OCI-LY7 (cell line): ENCODE measurements around the gene CRTC2. TPM values are rescaled to one million over a fixed set of nuclear protein-coding genes. Genes with fewer than 3 reads are reported as not detected.

ENCODE experiments used
- BruUV-seq: library from RNA; stranded (reverse); fragments of 400-500 nt; replicated peaks from 2 replicates; lab custom pipeline; 2021; lab: Mats Ljungman, UMichigan
- CTCF ChIA-PET: fragments of 300-600 bp; sonication (Branson Sonifier 250); formaldehyde crosslinking; loops from one replicate; lab custom pipeline; 2022; ENCODE audit warnings: antibody characterized with exemption; ENCODE audit not compliant: unreplicated experiment; lab: Charles Lee
- POLR2A ChIA-PET: fragments of 300-600 bp; sonication (Branson Sonifier 250); formaldehyde crosslinking; loops from one replicate; lab custom pipeline; 2022; ENCODE audit warnings: antibody characterized with exemption; lab: Charles Lee
- DNase-seq: peaks from one replicate; pipeline ENCODE4 v3.0.0-alpha.2; 2015; ENCODE audit warnings: low spot score
- H2AFZ ChIP-seq: fragments of 200-600 bp; sonication (generic), shearing (Covaris generic); 2 replicates; pipeline ENCODE4 v1.6.1; 2014; ENCODE audit warnings: mild to moderate bottlenecking, antibody characterized with exemption, low read length, moderate library complexity
- H3K27ac ChIP-seq: fragments of 200-600 bp; sonication (generic); 2 replicates; pipeline ENCODE4 v1.5.1; 2014; ENCODE audit warnings: mixed run types, low read depth, mild to moderate bottlenecking, moderate library complexity, low read length, inconsistent platforms; ENCODE audit not compliant: poor library complexity, severe bottlenecking
- H3K36me3 ChIP-seq: fragments of 200-600 bp; sonication (generic); 2 replicates; pipeline ENCODE4 v1.6.1; 2014; ENCODE audit warnings: mild to moderate bottlenecking, antibody characterized with exemption, low read length, moderate library complexity, mixed read lengths; ENCODE audit not compliant: insufficient read depth
- H3K4me1 ChIP-seq: fragments of 200-600 bp; sonication (generic); 2 replicates; pipeline ENCODE4 v1.5.1; 2014; ENCODE audit warnings: mild to moderate bottlenecking, low read length; ENCODE audit not compliant: insufficient read depth, poor library complexity, severe bottlenecking
- H3K4me2 ChIP-seq: fragments of 200-600 bp; sonication (generic); 2 replicates; pipeline ENCODE4 v1.6.1; 2014; ENCODE audit warnings: mild to moderate bottlenecking, low read length
- H3K4me3 ChIP-seq: fragments of 200-600 bp; sonication (generic); 2 replicates; pipeline ENCODE4 v1.5.1; 2014; ENCODE audit warnings: mild to moderate bottlenecking, low read depth, low read length; ENCODE audit not compliant: poor library complexity, severe bottlenecking
- H3K79me2 ChIP-seq: fragments of 200-600 bp; sonication (generic); 2 replicates; pipeline ENCODE4 v1.6.1; 2016; ENCODE audit warnings: low read depth, mild to moderate bottlenecking, low read length, moderate library complexity, mixed read lengths; ENCODE audit not compliant: insufficient read depth
- H3K9me2 ChIP-seq: fragments of 200-600 bp; sonication (generic); 2 replicates; pipeline ENCODE4 v1.6.1; 2016; ENCODE audit warnings: mild to moderate bottlenecking, low read length, mixed read lengths; ENCODE audit not compliant: insufficient read depth
- H3K9me3 ChIP-seq: fragments of 200-600 bp; sonication (generic); 2 replicates; pipeline ENCODE4 v1.6.1; 2014; ENCODE audit warnings: mild to moderate bottlenecking, mixed run types, low read length, mixed read lengths
- H4K20me1 ChIP-seq: fragments of 200-600 bp; sonication (generic); 2 replicates; pipeline ENCODE4 v1.6.1; 2014; ENCODE audit warnings: mild to moderate bottlenecking, antibody characterized with exemption, low read length, moderate library complexity, mixed read lengths; ENCODE audit not compliant: insufficient read depth
- EZH2phosphoT487 ChIP-seq: fragments of 200-600 bp; sonication (generic); IDR thresholded peaks from 2 replicates; pipeline ENCODE4 v1.6.1; 2018; ENCODE audit warnings: low read depth, borderline replicate concordance, mild to moderate bottlenecking, mixed run types, antibody characterized with exemption, low read length, moderate library complexity, mixed read lengths
- intact Hi-C: fragments of 100-400 bp; cut with micrococcal nuclease; formaldehyde crosslinking; loops from one replicate; pipeline ENCODE4 v1.10.0; 2022; ENCODE audit not compliant: unreplicated experiment
- total RNA-seq, 2 experiments: library from RNA; depleted of rRNA in 1 of 2; stranded (reverse); fragments of >200 nt in 1 of 2; shearing (Covaris generic) in 1 of 2; gene quantifications; 2 replicates each; pipeline ENCODE4 v1.2.3, GENCODE V29; 2014 to 2022
- TF ChIP-seq, protein P1 (sequence below): fragments of 200-600 bp; sonication (generic); conservative IDR thresholded peaks from 2 replicates; pipeline ENCODE4 v1.5.1; 2014; ENCODE audit warnings: mild to moderate bottlenecking, antibody characterized with exemption, low read length, moderate library complexity, mixed read lengths

The CRTC2 gene
- total RNA-seq, 2 experiments from 2014 or later = 15.6 to 65.6 TPM

GRCh38 chr1:153934746-153935145, 23.7 kb downstream of the CRTC2 start:
- POLR2A ChIA-PET = no interaction called here
- no peak overlapping the region for H2AFZ ChIP-seq

DNA sequence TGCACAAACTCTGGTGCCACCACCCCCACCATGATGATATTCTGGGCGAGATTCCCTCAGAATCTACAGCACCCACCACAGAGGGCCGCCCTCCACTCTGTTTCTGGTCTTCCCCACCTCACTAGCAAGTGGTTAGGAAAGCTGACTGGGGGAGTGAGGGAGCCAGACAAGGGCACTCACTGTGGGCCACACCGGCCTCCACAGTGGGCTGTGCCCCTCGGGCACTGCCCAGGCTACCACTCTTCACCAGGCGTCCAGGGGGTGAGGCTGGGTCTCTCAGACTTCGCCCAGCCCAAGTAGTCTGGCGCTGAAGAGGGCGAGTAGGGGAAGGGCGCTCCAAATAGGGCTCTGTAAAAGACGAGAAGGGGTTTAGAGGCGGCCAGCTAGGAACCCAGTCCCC, 24.5 kb downstream of the CRTC2 start:
- BruUV-seq = no TSS peak
- H2AFZ ChIP-seq = no peak overlapping the region

More at GRCh38 chr1:153934746-153935145, 23.7 kb downstream of the CRTC2 start:
- Histone ChIP-seq H3K9me2 (no peaks in the 10 kb centered on the region), H3K27ac (no peak overlapping the region), H3K4me1 (no peaks in the 10 kb centered on the region), H3K9me3 (no peaks in the 10 kb centered on the region), H3K36me3 (peaks cover 85% of the 10 kb centered on the region), H3K79me2 (no peaks in the 10 kb centered on the region), H4K20me1 (no peaks in the 10 kb centered on the region), H3K4me2 (no peak overlapping the region), H3K4me3 (no peak overlapping the region)
- TF ChIP-seq EZH2phosphoT487 = no peak
- TF ChIP-seq, protein P1, sequence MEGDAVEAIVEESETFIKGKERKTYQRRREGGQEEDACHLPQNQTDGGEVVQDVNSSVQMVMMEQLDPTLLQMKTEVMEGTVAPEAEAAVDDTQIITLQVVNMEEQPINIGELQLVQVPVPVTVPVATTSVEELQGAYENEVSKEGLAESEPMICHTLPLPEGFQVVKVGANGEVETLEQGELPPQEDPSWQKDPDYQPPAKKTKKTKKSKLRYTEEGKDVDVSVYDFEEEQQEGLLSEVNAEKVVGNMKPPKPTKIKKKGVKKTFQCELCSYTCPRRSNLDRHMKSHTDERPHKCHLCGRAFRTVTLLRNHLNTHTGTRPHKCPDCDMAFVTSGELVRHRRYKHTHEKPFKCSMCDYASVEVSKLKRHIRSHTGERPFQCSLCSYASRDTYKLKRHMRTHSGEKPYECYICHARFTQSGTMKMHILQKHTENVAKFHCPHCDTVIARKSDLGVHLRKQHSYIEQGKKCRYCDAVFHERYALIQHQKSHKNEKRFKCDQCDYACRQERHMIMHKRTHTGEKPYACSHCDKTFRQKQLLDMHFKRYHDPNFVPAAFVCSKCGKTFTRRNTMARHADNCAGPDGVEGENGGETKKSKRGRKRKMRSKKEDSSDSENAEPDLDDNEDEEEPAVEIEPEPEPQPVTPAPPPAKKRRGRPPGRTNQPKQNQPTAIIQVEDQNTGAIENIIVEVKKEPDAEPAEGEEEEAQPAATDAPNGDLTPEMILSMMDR = no peak
- CTCF ChIA-PET = no interaction called here
- BruUV-seq = no TSS peak
- intact Hi-C loops = no loop called here
- DNase-seq = no peak

GRCh38 chr1:153933430-153933829, 25.0 kb downstream of the CRTC2 start:
- no TSS peak for BruUV-seq
- TF ChIP-seq, protein P1 = no peak
- TF ChIP-seq EZH2phosphoT487 = no peak
- Histone ChIP-seq H3K9me3 (no peaks in the 10 kb centered on the region), H3K27ac (no peak overlapping the region), H3K9me2 (no peaks in the 10 kb centered on the region), H3K4me1 (no peaks in the 10 kb centered on the region), H3K4me3 (no peak overlapping the region), H3K79me2 (no peaks in the 10 kb centered on the region), H2AFZ (no peak overlapping the region), H3K4me2 (no peak overlapping the region), H4K20me1 (no peaks in the 10 kb centered on the region), H3K36me3 (peaks cover 85% of the 10 kb centered on the region)
- POLR2A ChIA-PET = no interaction called here
- intact Hi-C loops = no loop called here
- CTCF ChIA-PET = no interaction called here
- DNase-seq = no peak

More for the DNA sequence above, 24.5 kb downstream of the CRTC2 start:
- Histone ChIP-seq H3K9me2 (no peaks in the 10 kb centered on the region), H3K4me1 (no peaks in the 10 kb centered on the region), H3K9me3 (no peaks in the 10 kb centered on the region), H3K27ac (no peak overlapping the region), H3K36me3 (peaks cover 85% of the 10 kb centered on the region), H3K79me2 (no peaks in the 10 kb centered on the region), H4K20me1 (no peaks in the 10 kb centered on the region), H3K4me2 (no peak overlapping the region), H3K4me3 (no peak overlapping the region)
- TF ChIP-seq, protein P1 = no peak
- TF ChIP-seq EZH2phosphoT487 = no peak
- POLR2A ChIA-PET = no interaction called here
- no peak for DNase-seq
- CTCF ChIA-PET = no interaction called here
- intact Hi-C loops = no loop called here
